ENCODE data around the gene CPZ.

The CPZ gene

GRCh38 chr4:8639777-8640720, 47.5 kb downstream of the CPZ start:
- DNase-seq (ENCODE audit: low spot score), result no peak

GRCh38 chr4:8640816-8641215, 48.3 kb downstream of the CPZ start:
- no peak for DNase-seq (ENCODE audit: low spot score)

- DNase-seq (ENCODE audit: low spot score), result no peak
Measured at GRCh38 chr4:8641256-8641655, 48.7 kb downstream of the CPZ start.

- DNase-seq (ENCODE audit: low spot score), result no peak
Measured at GRCh38 chr4:8641931-8642650, 49.5 kb downstream of the CPZ start.

- DNase-seq (ENCODE audit: low spot score), result no peak
Measured at GRCh38 chr4:8642651-8643321, 50.2 kb downstream of the CPZ start.

- DNase-seq (ENCODE audit: low spot score), result no peak
Measured at GRCh38 chr4:8643441-8643840, 50.9 kb downstream of the CPZ start.

GRCh38 chr4:8643986-8644385, 51.4 kb downstream of the CPZ start:
- DNase-seq (ENCODE audit: low spot score), result no peak

GRCh38 chr4:8644461-8644891, 51.9 kb downstream of the CPZ start:
- no peak for DNase-seq (ENCODE audit: low spot score)

- DNase-seq (ENCODE audit: low spot score), result no peak
Measured at GRCh38 chr4:8644966-8645752, 52.6 kb downstream of the CPZ start.

- DNase-seq (ENCODE audit: low spot score), result no peak
Measured at GRCh38 chr4:8645753-8646124, 53.2 kb downstream of the CPZ start.

- DNase-seq (ENCODE audit: low spot score), result no peak
Measured at GRCh38 chr4:8646296-8647093, 53.9 kb downstream of the CPZ start.

- DNase-seq (ENCODE audit: low spot score), result no peak
Measured at GRCh38 chr4:8647094-8647570, 54.6 kb downstream of the CPZ start.

- DNase-seq (ENCODE audit: low spot score), result no peak
Measured at GRCh38 chr4:8647626-8648025, 55.1 kb downstream of the CPZ start.

- DNase-seq (ENCODE audit: low spot score), result no peak
Measured at GRCh38 chr4:8648296-8648695, 55.7 kb downstream of the CPZ start.

GRCh38 chr4:8648816-8649630, 56.5 kb downstream of the CPZ start:
- no peak for DNase-seq (ENCODE audit: low spot score)

GRCh38 chr4:8649631-8650361, 57.2 kb downstream of the CPZ start:
- DNase-seq (ENCODE audit: low spot score), result no peak

- DNase-seq (ENCODE audit: low spot score), result no peak
Measured at GRCh38 chr4:8651661-8652180, 59.2 kb downstream of the CPZ start.

- DNase-seq (ENCODE audit: low spot score), result no peak
Measured at GRCh38 chr4:8652181-8653078, 59.9 kb downstream of the CPZ start.
